ENCODE results near the gene HSD17B13. TPM values are rescaled to one million over a fixed set of nuclear protein-coding genes. Genes with fewer than 3 reads are reported as not detected.

Gene HSD17B13
- total and polyA plus RNA-seq, 2 of the 4 experiments (the other 2 are of a cell fraction), result not detected

DNA sequence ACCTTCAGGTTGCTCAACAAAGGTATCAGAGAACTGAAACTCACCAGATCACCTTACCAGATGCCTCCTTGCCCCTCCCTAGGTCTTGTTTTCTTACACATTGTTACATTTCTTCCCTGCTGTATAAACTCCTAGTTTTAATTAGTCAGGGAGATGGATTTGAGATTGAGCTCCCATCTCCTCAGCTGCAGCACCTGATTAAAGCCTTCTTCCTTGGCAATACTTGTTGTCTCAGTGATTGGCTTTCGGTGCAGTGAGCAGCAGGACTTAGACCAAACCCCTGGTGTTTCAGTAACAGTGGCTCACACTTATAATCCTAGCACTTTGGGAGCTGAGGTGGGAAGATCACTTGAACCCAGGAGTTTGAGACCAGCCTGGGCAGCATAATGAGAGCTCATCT lies 59.8 kb downstream of the HSD17B13 start:
- Histone ChIP-seq H3K79me1 (ENCODE audit: low read depth in 1 of 2, low read length in 2 of 2) (no peaks in the 10 kb centered on the region), H3K4ac (ENCODE audit: low read depth, low read length) (no peak overlapping the region), H4K91ac (ENCODE audit: insufficient read depth, low read depth, low read length) (no peak overlapping the region), H3K18ac (ENCODE audit: low read depth, low read length) (no peak overlapping the region), H2BK20ac (ENCODE audit: low read depth, low read length) (no peak overlapping the region), H3K9ac (ENCODE audit: low read depth, low read length) (no peak overlapping the region), H2AFZ (replicated peaks; ENCODE audit: low read length, poor library complexity) (no peak overlapping the region), H3K4me2 (ENCODE audit: low read depth, low read length) (no peak overlapping the region), H2BK120ac (ENCODE audit: low read depth, low read length) (no peak overlapping the region), H3K9me1 (ENCODE audit: insufficient read depth, low read length) (no peaks in the 10 kb centered on the region), H2BK5ac (ENCODE audit: low read depth, low read length, poor library complexity, severe bottlenecking) (no peak overlapping the region), H4K8ac (ENCODE audit: low read depth in 2 of 2, low read length in 2 of 2) (no peak overlapping the region), H3K56ac (ENCODE audit: extremely low read depth, insufficient read depth, low read length) (no peak overlapping the region), H3K23ac (ENCODE audit: low read depth, low read length) (no peak overlapping the region), H3K36me3 (ENCODE audit: control insufficient read depth, insufficient read depth, low read length) (no peaks in the 10 kb centered on the region), H3K4me1 (ENCODE audit: control insufficient read depth, insufficient read depth, low read length) (no peaks in the 10 kb centered on the region), H3K4me3 (ENCODE audit: insufficient read depth, low read depth, low read length) (no peak overlapping the region), H2AK9ac (replicated peaks; ENCODE audit: low read depth, low read length, poor library complexity) (no peak overlapping the region), H2AK5ac (ENCODE audit: low read depth, low read length) (no peak overlapping the region), H2BK15ac (ENCODE audit: low read depth, low read length) (no peak overlapping the region), H3K27me3 (ENCODE audit: control insufficient read depth, insufficient read depth, low read length) (peaks cover 2% of the 10 kb centered on the region), H3K14ac (replicated peaks; ENCODE audit: low read depth, low read length) (no peak overlapping the region), H4K20me1 (ENCODE audit: insufficient read depth, low read length) (no peaks in the 10 kb centered on the region), H3K27ac (ENCODE audit: insufficient read depth, low read length) (no peak overlapping the region), H3K9me3 (ENCODE audit: control insufficient read depth, insufficient read depth, low read length) (no peaks in the 10 kb centered on the region), H4K5ac (ENCODE audit: low read depth, low read length) (no peak overlapping the region)
- no peak for DNase-seq
- dilution Hi-C loops (cut with HindIII; ENCODE audit: low sequenced_read_pairs, unreplicated experiment), result no loop called here
- in situ Hi-C loops (cut with MboI; ENCODE audit: low sequenced_read_pairs), result no loop called here
- BruUV-seq (replicated peaks), result no TSS peak
- ChIA-PET CTCF (no interaction called here), POLR2A (ENCODE audit: unreplicated experiment) (no interaction called here)
- intact Hi-C loops (cut with micrococcal nuclease), result no loop called here
- TF ChIP-seq RCOR1 (IDR thresholded peaks at IDR 0.05; ENCODE audit: insufficient replicate concordance, low read length) (no peak), SMC3 (IDR thresholded peaks at IDR 0.05; ENCODE audit: low read depth, low read length) (no peak), BHLHE40 (IDR thresholded peaks at IDR 0.05; ENCODE audit: low read depth, low read length) (no peak), POLR2A (IDR thresholded peaks at IDR 0.05; ENCODE audit: low read depth, low read length) (no peak), CEBPB (IDR thresholded peaks at IDR 0.05; ENCODE audit: low read depth, low read length) (no peak), MXI1 (IDR thresholded peaks at IDR 0.05; ENCODE audit: borderline replicate concordance, low read depth, low read length) (no peak), FOS (IDR thresholded peaks at IDR 0.05; ENCODE audit: low read depth, low read length) (no peak), MAFK (IDR thresholded peaks at IDR 0.05; ENCODE audit: low read depth, low read length) (no peak), RFX5 (IDR thresholded peaks at IDR 0.05; ENCODE audit: low read depth, low read length) (no peak), NFE2L2 (IDR thresholded peaks at IDR 0.05; ENCODE audit: low read depth, low read length) (no peak), CHD1 (IDR thresholded peaks at IDR 0.05; ENCODE audit: low read depth, low read length) (no peak), MAZ (IDR thresholded peaks at IDR 0.05; ENCODE audit: borderline replicate concordance, low read depth, low read length) (no peak), RAD21 (IDR thresholded peaks at IDR 0.05; ENCODE audit: low read length) (no peak)
- TF ChIP-seq, protein P1, sequence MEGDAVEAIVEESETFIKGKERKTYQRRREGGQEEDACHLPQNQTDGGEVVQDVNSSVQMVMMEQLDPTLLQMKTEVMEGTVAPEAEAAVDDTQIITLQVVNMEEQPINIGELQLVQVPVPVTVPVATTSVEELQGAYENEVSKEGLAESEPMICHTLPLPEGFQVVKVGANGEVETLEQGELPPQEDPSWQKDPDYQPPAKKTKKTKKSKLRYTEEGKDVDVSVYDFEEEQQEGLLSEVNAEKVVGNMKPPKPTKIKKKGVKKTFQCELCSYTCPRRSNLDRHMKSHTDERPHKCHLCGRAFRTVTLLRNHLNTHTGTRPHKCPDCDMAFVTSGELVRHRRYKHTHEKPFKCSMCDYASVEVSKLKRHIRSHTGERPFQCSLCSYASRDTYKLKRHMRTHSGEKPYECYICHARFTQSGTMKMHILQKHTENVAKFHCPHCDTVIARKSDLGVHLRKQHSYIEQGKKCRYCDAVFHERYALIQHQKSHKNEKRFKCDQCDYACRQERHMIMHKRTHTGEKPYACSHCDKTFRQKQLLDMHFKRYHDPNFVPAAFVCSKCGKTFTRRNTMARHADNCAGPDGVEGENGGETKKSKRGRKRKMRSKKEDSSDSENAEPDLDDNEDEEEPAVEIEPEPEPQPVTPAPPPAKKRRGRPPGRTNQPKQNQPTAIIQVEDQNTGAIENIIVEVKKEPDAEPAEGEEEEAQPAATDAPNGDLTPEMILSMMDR (conservative IDR thresholded peaks at IDR 0.05; ENCODE audit: low read depth, low read length), result no peak
- TF ChIP-seq, protein P2, sequence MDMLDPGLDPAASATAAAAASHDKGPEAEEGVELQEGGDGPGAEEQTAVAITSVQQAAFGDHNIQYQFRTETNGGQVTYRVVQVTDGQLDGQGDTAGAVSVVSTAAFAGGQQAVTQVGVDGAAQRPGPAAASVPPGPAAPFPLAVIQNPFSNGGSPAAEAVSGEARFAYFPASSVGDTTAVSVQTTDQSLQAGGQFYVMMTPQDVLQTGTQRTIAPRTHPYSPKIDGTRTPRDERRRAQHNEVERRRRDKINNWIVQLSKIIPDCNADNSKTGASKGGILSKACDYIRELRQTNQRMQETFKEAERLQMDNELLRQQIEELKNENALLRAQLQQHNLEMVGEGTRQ (IDR thresholded peaks at IDR 0.05; ENCODE audit: low read depth, low read length), result no peak
- TF ChIP-seq, protein P3, sequence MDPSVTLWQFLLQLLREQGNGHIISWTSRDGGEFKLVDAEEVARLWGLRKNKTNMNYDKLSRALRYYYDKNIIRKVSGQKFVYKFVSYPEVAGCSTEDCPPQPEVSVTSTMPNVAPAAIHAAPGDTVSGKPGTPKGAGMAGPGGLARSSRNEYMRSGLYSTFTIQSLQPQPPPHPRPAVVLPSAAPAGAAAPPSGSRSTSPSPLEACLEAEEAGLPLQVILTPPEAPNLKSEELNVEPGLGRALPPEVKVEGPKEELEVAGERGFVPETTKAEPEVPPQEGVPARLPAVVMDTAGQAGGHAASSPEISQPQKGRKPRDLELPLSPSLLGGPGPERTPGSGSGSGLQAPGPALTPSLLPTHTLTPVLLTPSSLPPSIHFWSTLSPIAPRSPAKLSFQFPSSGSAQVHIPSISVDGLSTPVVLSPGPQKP (IDR thresholded peaks at IDR 0.05; ENCODE audit: borderline replicate concordance, low read depth, low read length), result no peak
- no peak for ATAC-seq (ENCODE audit: low read depth)
- no CpG with 5 or more reads among the region's 1 CpG for WGBS, 2 experiments (ENCODE audit: extremely low coverage in 2 of 2, insufficient read length in 1 of 2)

All from IMR-90 (cell line).